ENCODE results near the gene CFAP77.
A peak's percentile ranks its signal among the peaks of the same experiment; 100 is the strongest.

Gene CFAP77

DNA sequence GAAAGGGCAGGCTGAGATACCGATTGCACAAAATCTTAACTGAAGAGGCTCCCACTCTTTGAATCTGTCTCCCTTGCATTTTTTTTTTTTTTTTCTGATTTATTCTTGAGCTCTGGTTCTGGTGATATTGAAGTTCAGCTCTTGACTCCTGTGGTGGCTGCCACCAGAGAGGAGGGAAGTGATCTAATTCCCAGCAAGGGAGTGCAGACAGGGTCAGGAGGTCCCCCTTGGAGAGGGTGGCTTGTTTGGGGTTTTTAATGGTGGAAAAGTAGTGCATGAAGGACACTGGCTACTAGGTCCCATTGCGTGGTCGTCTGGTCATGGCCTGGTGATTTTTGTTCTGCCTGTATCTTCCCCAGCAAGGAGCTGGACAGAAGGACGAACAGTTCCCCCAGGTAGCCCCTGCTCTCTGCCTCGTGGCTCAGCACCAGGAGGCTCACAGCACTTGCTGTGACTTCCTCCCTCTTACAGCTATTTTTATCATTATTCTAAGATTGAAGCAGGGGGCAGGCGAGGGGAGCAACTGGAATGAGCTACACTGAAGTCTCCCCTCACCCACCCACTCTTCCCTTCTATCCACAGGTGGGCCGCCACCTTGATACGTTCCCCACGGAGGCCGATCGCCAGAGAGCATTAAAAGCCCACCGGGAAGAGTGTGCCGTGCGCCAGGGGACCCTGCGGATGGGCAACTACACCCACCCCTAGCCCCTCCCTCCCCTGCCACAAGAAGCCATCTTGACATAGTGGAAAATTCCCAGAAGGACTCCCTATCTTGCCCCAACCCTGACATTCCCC, 162.0 kb downstream of the CFAP77 start:
- Histone ChIP-seq H3K79me2 (ENCODE audit: insufficient read depth, low read length) (no peaks in the 10 kb centered on the region), H3K27ac (ENCODE audit: low read depth, low read length) (no peak overlapping the region), H3K4me3 (ENCODE audit: insufficient read depth, low read length, poor library complexity, severe bottlenecking) (no peak overlapping the region), H3K9me3 (ENCODE audit: insufficient read depth, low read length) (no peaks in the 10 kb centered on the region), H3K9me2 (replicated peaks; ENCODE audit: insufficient read depth, low read length) (no peaks in the 10 kb centered on the region), H3F3A (ENCODE audit: insufficient read depth) (no peaks in the 10 kb centered on the region), H3K4me2 (ENCODE audit: low read depth, low read length, poor library complexity, severe bottlenecking) (no peak overlapping the region), H4K20me1 (ENCODE audit: low read depth, low read length) (no peaks in the 10 kb centered on the region), H2AFZ (ENCODE audit: low read depth, low read length, severe bottlenecking) (no peak overlapping the region), H3K36me3 (ENCODE audit: low read length) (no peaks in the 10 kb centered on the region), H3K9ac (ENCODE audit: low read length) (no peak overlapping the region), H3K27me3 (ENCODE audit: low read length) (no peaks in the 10 kb centered on the region)
- TF ChIP-seq EZH2phosphoT487 (conservative IDR thresholded peaks at IDR 0.05; ENCODE audit: low read length) (no peak), CTCF (IDR thresholded peaks at IDR 0.05; ENCODE audit: insufficient read depth, low read length, poor library complexity, severe bottlenecking) (no peak)

DNA sequence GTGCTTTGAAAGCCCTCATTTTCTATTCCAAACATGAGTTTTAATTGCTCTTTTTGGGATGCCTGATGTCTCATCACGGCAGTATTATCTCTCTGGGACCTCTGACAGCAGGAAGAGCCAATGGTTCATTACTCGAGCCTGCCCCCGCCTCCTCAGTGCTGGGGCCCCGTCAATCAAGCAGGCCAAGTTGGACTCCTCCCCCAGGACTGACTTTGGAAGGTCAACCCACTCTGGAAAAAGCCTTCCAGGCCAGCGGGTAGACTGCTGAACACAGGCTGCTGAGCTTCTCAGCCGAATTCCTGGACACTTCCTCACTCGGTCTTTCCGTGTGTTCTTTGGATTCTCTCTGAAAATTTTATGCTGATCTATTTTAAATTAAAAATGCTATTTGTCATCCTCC, 162.9 kb downstream of the CFAP77 start:
- no peak overlapping the region for H3K9ac ChIP-seq (ENCODE audit: low read length)
- no peaks in the 10 kb centered on the region for H3K27me3 ChIP-seq (ENCODE audit: low read length)
- no peak overlapping the region for H3K4me2 ChIP-seq (ENCODE audit: low read depth, low read length, poor library complexity, severe bottlenecking)
- no peak overlapping the region for H3K4me3 ChIP-seq (ENCODE audit: insufficient read depth, low read length, poor library complexity, severe bottlenecking)
- H3K27ac ChIP-seq (ENCODE audit: low read depth, low read length): no peak overlapping the region
- H2AFZ ChIP-seq (ENCODE audit: low read depth, low read length, severe bottlenecking): no peak overlapping the region
- no peak for TF ChIP-seq CTCF (IDR thresholded peaks at IDR 0.05; ENCODE audit: insufficient read depth, low read length, poor library complexity, severe bottlenecking)
- TF ChIP-seq EZH2phosphoT487 (conservative IDR thresholded peaks at IDR 0.05; ENCODE audit: low read length): no peak
- no peaks in the 10 kb centered on the region for H4K20me1 ChIP-seq (ENCODE audit: low read depth, low read length)
- H3K79me2 ChIP-seq (ENCODE audit: insufficient read depth, low read length): no peaks in the 10 kb centered on the region
- H3K36me3 ChIP-seq (ENCODE audit: low read length): no peaks in the 10 kb centered on the region
- H3K9me2 ChIP-seq (replicated peaks; ENCODE audit: insufficient read depth, low read length): no peaks in the 10 kb centered on the region
- no peaks in the 10 kb centered on the region for H3F3A ChIP-seq (ENCODE audit: insufficient read depth)
- no peaks in the 10 kb centered on the region for H3K9me3 ChIP-seq (ENCODE audit: insufficient read depth, low read length)

- Histone ChIP-seq H3K4me2 (ENCODE audit: low read depth, low read length, poor library complexity, severe bottlenecking) (no peak overlapping the region), H3K79me2 (ENCODE audit: insufficient read depth, low read length) (no peaks in the 10 kb centered on the region), H3F3A (ENCODE audit: insufficient read depth) (no peaks in the 10 kb centered on the region), H3K27me3 (ENCODE audit: low read length) (no peaks in the 10 kb centered on the region), H3K9me2 (replicated peaks; ENCODE audit: insufficient read depth, low read length) (no peaks in the 10 kb centered on the region), H3K4me3 (ENCODE audit: insufficient read depth, low read length, poor library complexity, severe bottlenecking) (no peak overlapping the region), H4K20me1 (ENCODE audit: low read depth, low read length) (no peaks in the 10 kb centered on the region), H3K9me3 (ENCODE audit: insufficient read depth, low read length) (no peaks in the 10 kb centered on the region), H3K27ac (ENCODE audit: low read depth, low read length) (no peak overlapping the region), H2AFZ (ENCODE audit: low read depth, low read length, severe bottlenecking) (no peak overlapping the region), H3K9ac (ENCODE audit: low read length) (no peak overlapping the region), H3K36me3 (ENCODE audit: low read length) (no peaks in the 10 kb centered on the region)
- TF ChIP-seq CTCF (IDR thresholded peaks at IDR 0.05; ENCODE audit: insufficient read depth, low read length, poor library complexity, severe bottlenecking) (peak; percentile 68), EZH2phosphoT487 (conservative IDR thresholded peaks at IDR 0.05; ENCODE audit: low read length) (no peak)
Observed at GRCh38 chr9:132575005-132575609, 165.1 kb downstream of the CFAP77 start.

All from SU-DHL-6 (cell line).